ENCODE measurements around the gene APLP2.
"Not testable (repeated sequence)": the region's sequence is repeated elsewhere in the genome, so short reads cannot be mapped to it uniquely, and the experiment has no call there.

APLP2 gene

GRCh38 chr11:130170345-130170744 is 100.7 kb downstream of the APLP2 start:
- DNase-seq (ENCODE audit: low read depth), result no peak

- no peak for DNase-seq (ENCODE audit: low read depth)
Observed at GRCh38 chr11:130171534-130171933, 101.8 kb downstream of the APLP2 start.

- not testable (repeated sequence) for DNase-seq (ENCODE audit: low read depth)
Observed at GRCh38 chr11:130172001-130172400, 102.3 kb downstream of the APLP2 start.

GRCh38 chr11:130174642-130175041 is 104.9 kb downstream of the APLP2 start:
- DNase-seq (ENCODE audit: low read depth), result no peak

DNA sequence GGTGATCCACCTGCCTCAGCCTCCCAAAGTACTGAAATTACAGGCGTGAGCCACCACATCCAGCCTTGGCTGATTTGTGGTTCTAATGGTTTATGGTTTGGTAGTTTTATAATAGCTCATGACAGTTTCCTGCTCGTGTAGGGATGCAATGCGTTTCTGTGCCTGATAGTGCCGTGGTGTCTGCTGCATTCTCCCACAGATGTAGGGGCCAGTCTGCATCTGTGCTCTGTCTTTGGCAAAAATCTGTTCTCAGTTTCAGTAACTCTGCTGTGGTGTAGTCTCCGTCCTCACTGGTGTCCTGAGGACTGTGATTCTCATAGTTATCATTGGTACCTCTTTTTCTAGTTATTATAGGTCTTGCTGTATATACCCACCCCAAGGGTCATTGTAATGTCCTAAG is 106.2 kb downstream of the APLP2 start:
- DNase-seq (ENCODE audit: low read depth), result no peak

GRCh38 chr11:130177782-130178181 is 108.1 kb downstream of the APLP2 start:
- DNase-seq (ENCODE audit: low read depth), result no peak

DNA sequence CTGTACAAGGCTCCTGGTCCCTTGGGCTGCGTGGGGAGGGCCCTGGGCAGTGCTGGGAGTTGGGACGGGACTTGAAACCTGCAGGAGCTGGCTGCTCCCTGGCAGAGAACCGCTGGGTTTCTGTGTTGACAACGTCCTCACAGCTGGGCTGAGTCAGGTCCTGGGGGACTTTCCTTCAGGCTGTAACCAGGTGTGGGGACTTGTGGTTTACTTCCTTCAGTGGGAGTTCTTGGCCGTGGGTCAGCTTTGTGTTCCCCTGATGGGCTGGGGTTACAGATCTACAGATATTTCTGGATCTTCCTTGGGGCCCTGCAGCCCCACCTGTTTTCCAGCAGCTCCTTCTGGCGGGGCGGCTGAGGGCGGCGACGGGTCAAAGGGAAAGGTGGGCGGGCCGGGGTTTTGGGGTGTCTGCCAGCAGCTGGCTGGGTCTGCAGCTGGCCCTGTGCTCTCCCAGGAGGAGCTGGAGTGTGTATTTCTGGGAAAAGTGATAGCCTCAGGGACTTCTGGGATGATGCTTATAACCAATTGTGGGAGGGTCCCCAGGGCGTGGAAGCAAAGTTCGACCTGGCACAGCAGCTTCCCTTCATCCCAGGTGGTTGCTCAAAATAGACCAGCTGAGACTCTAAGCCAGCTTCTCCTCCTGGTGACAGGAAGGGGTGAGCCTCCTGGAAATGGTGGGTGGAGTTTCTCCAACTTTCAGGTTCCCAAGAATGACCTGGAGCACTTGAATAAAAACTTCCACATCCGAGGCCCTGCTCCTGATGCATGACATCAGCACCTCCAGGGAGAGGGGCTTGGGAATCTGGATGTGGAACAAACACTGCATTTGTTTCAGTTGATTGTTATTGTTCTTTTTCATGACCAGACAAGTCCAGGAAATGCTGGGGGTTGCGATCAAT is 109.0 kb downstream of the APLP2 start:
- DNase-seq (ENCODE audit: low read depth), result no peak

- no peak for DNase-seq (ENCODE audit: low read depth)
Observed at GRCh38 chr11:130179396-130180306, 110.0 kb downstream of the APLP2 start.

DNA sequence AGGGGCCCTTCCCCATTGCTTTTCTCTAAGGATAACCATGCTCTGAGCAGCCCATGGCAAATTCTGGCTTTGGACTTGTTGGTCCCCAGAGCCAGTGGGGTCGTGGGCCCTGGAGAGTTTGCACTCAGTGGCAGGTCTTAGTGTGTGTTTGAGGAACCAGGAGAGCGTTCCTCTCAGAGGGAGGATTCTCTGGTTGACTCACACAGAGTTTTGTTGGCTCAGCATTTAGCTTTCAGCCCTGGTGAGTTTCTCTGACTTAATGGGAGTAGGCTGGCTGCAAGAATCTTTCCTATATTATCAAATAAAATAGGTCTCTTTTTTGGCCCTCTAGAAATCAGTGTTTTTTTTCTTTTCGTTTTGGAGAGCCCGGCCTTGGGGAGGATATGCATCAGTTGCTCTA is 110.8 kb downstream of the APLP2 start:
- peak; percentile 36 for DNase-seq (ENCODE audit: low read depth)

GRCh38 chr11:130180896-130181294 is 111.2 kb downstream of the APLP2 start:
- DNase-seq (ENCODE audit: low read depth), result no peak

DNA sequence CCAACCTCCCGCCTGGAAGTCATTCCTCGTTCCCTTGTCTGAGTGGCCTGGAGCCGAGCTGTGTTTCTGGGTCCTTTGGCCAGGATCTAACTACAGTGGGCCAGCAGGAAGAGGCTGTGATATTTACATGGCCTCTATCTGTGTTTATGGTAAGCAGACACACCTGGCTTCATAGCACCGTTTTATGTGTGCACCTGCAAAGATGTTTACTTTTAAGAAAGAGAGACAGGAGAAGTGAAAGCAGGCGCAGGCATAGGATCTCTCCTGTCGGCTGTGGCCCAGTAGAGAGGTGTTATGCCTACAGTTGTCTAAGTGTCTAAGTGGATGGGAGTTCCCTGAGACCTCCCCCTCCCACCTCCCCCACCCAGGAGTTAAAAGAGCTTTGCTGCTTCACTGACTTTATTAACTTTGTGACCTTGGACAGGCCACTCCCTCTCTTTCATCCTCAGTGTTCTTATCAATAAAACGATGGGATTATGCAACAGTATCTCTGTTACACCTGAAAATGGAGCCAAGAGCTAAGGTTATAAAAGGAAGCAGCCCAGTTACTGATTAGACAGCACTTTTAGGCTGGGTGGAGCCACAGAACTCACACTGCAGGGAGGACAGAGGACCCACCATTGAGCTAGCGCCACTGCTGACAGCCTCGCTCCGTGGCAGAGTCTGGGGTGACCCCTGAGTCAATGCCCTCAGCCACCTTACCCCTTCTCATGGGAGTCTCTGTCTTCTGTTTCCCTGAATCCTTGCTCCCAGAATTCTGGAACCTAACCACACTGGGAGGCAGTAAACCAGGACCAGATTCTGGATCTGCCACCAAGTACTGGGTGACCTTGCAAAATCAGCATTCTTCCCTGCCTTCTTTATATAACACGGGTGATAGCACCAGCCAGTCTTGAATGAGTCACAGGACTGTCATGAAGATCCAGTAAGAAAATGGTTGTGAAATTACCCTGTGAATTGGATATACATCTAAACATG is 111.9 kb downstream of the APLP2 start:
- peak; percentile 84 for DNase-seq (ENCODE audit: low read depth)

DNA sequence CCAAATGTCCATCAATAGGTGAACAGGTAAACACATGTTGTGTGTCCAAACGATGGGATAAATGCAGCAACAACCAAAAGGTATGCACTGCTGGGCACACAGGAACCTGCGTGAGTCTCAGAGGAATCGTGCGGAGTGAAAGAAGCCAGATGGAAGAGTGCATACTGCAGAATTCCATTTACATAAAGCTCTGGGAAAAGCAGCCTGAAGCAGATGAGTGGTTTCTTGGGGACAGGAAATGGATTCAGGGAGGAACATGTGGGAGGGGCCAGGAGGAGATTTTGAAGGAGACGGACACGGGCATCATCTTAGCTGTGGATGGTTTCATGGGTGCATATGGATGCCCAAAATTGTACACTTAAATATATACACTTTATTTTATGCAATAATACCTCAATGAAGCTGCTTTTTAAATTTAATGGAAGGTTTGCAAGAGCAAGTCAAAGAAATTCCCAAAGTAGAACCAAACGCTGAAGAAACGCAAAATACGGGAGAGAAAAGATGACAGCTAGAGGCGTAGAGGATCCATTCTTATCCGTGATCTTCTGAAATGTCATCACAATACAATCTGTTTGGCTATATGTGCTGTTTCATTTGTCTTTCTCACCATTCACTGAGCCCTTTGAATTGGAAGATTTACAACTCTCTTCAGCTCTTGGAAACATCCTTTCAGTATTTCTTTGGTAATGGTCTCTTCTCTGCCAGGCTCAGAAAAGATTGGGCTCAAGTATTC is 114.3 kb downstream of the APLP2 start:
- DNase-seq (ENCODE audit: low read depth), result no peak

GRCh38 chr11:130187096-130187495 is 117.4 kb downstream of the APLP2 start:
- no peak for DNase-seq (ENCODE audit: low read depth)

DNA sequence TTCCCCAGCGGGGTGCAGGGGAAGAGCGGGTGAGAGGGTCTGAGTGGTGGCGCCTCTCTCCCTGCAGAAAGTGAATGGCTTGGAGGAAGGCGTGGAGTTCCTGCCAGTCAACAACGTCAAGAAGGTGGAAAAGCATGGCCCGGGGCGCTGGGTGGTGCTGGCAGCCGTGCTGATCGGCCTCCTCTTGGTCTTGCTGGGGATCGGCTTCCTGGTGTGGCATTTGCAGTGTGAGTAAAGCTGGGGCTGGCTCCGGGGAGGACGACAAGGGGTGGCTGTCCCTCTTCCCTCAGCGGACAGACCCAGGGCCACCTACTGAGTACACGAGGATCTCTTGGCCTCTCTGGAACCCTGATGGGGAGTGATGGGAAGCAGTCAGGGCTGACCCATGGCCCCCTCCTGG is 118.4 kb downstream of the APLP2 start:
- no peak for DNase-seq (ENCODE audit: low read depth)

DNA sequence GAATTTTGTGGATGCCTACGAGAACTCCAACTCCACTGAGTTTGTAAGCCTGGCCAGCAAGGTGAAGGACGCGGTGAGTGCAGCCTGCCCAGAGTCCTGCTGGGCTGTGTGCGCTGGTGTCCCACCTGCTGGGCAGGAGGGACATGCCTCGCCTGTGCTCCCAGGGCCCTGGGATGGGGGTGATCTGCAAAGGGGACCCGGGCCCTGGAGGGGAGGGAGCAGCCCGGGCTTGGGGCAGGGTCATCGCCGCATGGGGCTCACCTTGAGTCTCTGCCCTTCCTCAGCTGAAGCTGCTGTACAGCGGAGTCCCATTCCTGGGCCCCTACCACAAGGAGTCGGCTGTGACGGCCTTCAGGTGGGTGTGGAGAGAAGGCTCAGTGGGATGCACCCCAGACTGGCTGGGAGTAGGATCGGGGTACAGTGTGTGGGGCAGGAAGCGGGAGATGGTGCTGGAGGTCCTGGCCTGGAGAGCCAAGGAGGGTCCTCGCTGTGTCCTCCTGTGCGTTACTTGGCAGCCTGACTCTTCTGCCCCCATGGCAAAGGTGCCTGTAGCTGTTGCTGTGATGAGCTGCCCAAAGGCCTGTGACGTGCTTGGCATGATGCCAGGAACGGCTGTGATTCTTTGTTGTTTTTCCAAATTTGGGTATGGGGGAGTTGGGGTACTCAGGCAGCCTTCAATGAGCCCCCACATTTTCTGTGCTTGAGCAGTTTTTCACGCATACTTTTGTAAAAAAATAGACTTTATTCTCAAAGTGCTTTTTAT is 119.1 kb downstream of the APLP2 start:
- DNase-seq (ENCODE audit: low read depth), result no peak

GRCh38 chr11:130189492-130190210 is 120.0 kb downstream of the APLP2 start:
- DNase-seq (ENCODE audit: low read depth), result no peak

- no peak for DNase-seq (ENCODE audit: low read depth)
Observed at GRCh38 chr11:130190371-130190881, 120.7 kb downstream of the APLP2 start.

- DNase-seq (ENCODE audit: low read depth), result no peak
Observed at GRCh38 chr11:130191896-130192295, 122.2 kb downstream of the APLP2 start.

DNA sequence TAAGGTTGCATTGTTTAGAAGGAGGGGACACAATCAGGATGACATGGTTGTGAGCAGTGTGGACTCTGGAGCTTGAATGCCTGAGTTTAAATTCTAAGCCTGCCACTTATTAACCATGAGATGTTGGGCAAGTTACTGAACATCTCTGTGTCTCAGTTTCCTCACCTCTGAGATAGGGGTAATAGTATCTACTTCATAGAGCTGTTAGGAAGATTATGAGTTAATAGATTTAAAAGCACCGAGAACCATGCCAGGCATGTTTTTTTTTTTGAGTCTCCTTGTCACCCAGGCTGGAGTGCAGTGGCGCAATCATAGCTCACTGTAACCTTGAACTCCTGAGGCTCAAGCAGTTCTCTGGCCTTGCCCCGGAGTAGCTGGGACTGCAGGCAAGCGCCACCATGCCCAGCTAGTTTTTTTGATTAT is 123.2 kb downstream of the APLP2 start:
- DNase-seq (ENCODE audit: low read depth), result no peak

Measured in iris pigment epithelial cell (primary cell).